Stimulated activated CD8-positive, alpha-beta memory T cell treated with anti-CD3 and anti-CD28 coated beads, Interleukin-2, amount 100 ng/mL, for 48 hours (primary cell): ENCODE results near the gene VPS37D.
A peak's percentile ranks its signal among the peaks of the same experiment; 100 is the strongest.
"Not testable (repeated sequence)": the region's sequence is repeated elsewhere in the genome, so short reads cannot be mapped to it uniquely, and the experiment has no call there.

Experiments used
- DNase-seq, 2 donors: peaks; one replicate each; pipeline ENCODE4 v3.0.0-alpha.2; 2020; ENCODE audit warnings: low read depth in 2 of 2

VPS37D gene

DNA sequence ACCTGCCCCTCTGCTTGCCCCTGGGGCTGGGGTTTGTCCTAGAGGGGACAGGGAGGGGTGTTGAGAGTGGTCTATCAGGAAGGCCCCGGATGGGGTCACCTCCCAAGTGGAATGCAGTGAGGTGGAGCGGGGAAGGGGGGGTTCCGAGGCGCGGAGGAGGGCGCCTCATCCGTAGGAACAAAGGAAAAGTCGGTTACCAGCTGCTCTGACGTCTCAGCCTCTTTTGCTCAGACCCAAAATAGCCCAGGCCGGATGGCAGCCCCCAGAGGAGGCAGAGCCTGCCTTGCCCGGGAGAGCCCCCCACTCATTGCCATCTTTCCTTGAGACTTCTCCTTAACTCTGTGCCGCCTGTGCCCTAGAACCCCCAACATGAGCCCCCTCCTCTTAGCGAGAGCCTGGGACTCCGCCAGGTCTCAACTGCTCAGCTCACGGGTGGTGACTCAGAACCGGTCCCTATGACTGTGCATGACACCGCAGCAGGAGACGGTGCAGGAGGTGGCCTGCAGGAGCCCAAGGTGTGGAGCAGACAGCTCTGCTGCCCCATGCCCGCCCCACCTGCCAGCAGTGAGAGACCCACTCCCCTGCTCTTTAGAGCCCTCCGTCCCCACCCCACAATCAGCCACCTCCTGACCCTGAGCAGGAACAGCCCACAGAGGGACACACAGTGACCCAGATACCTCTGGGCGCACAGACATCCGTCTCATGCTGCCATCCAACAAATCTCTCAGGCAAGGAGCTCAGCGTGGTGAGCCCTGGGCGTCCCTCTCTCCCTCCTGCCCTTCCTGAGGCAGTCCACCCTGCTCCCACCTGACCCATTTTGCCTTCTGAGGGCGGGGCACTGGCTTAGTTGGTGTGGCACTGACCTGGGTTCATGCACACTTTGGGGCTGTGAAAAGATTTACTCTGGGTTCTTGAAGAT is 38.8 kb downstream of the VPS37D start:
- DNase-seq: peak in 1 of 2 donors; percentile 25

DNA sequence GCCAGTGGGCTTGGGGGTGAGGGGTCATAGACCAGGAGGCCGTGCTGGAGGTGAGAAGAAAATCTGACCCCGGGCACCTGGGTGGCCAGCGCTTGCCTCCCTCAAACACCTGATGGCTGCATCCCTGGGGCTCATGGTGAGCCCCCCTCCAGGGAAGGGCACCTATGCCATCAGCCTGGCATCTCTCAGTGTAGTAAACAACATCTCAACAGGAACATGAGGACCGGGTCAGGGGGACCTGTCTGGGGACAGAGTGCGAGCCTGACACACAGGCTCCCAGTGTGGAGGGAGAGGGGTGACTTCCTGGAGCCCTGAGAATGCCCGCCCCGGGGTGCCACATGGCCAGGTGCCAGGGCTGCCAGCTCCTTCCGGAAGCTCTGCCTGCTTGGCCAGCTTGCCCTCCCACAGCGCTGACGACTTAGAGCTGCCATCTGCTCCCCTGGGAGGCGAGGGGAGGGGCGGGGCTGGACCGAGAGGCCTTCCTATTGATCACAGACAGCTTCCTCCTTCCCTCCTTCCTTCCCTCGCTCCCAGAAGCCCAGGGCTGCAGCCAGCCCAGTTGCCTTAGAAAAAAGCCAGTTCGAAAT is 39.5 kb downstream of the VPS37D start:
- no peak for DNase-seq

DNA sequence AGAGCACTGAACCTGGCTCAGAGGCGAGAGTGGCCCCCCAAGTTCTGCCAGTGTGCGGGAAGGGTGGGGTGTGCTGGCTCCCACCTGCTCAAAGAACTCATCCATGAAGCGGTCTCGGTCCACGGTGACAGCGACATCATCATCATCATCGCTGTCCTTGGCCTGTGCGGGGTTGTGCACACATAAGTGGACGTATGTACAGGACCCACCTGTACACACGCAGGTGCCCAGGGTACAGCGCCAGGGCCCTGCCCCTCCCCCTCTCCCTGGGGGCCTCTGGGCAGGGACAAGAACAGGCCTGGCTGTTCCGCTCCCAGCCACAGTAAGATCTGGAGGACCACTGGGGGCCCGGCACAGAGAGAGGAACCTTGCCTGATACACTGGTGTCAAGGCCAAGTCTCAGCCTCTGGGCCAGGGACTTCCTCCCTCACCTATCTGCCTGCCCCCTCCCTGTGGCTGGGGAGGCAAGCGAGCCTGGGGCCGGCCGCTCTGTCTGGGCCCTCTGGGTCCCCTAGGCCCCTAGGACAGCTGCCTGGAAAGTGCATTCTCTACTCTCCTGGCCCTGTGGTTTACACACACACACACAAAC is 41.4 kb downstream of the VPS37D start:
- no peak for DNase-seq

DNA sequence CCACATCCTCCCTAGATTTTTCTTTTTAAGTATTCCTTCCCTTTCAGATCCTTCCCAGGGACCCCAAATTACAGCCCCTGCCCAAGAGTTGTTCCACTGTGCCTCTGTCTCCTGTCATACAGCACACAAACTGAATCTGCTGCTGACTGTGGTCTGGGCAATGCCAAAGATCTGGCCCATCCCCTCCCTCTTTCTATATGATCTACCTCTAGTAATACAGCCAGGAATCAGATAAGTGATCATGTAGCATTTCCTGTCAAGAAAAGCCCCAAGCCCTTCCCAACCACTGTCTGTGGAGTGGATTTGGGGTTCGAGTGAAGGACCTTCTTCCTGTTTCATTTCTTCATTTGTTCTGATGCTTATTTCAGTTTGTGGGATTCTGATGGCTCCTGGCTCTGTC is 45.1 kb downstream of the VPS37D start:
- no peak for DNase-seq

DNA sequence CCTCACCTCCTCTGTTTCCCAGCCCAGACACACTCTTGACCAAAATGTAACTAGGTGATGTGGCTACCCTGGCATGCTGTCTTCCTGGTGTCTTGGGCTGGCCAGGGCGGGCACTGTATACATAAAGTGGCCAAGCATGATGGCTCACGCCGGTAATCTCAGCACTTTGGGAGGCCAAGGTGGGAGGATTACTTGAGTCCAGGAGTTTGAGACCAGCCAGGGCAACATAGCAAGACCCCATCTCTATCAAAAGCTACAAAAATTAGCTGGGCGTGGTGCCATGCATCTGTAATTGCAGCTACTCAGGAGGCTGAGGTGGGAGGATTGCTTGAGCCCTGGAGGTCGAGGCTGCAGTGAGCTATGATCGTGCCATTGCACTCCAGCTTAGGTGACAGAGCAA is 45.7 kb downstream of the VPS37D start:
- DNase-seq: not testable (repeated sequence)

- DNase-seq: peak; percentile 43 to 65
Observed at GRCh38 chr7:73715648-73716317, 48.2 kb downstream of the VPS37D start.

GRCh38 chr7:73716318-73716890 is 48.8 kb downstream of the VPS37D start:
- DNase-seq: no peak

- DNase-seq: no peak
Observed at GRCh38 chr7:73717025-73717807, 49.6 kb downstream of the VPS37D start.

GRCh38 chr7:73717991-73718405 is 50.4 kb downstream of the VPS37D start:
- peak; percentile 69 to 70 for DNase-seq

GRCh38 chr7:73718438-73718881 is 50.8 kb downstream of the VPS37D start:
- DNase-seq: no peak

DNA sequence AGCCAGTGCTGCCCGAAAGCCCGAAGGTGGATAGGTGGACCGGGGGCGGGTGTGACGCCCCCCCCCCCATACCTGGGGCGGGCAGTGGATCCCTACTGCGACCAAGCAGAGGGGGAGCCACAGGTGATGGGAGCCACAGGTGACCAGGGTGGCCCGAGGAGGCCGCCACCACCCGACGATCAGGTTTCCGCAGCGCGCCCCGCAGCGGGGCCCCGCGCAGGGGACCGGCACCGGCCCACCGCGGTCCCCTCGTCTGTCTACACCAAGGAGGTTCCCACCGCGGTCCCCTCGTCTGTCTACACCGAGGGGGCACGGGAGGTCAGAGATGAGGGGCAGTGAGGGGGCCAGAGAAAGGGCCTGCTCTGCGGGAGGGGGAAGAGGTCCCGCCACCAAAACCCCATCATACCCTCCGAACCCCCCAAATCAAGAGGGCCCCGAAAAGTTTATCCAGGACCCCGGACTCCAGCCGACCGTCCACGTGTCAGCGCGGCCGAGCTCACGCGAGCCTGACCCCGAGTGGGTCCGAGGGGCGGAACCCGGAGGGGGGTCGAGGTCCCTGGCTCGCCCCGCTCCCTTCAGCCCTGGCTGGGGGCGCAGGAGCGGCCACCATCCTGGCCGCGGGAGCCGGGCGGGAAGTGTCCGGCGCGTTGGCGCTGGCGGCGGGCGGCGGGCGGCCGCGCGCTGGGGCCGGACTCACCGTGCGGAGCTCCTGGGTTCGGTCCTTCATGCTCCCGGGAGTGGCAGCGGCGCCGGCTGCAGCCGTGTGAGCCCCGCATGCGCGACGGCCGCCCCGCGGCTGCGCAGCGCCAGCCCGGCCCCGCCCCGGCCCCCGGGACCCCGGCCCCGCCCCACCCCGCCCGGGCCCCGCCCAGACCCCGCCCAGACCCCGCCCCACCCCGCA is 51.5 kb downstream of the VPS37D start, which contains the start of gene STX1A:
Gene STX1A (minus strand): TSS at position 765 of the 901 bp plus-strand sequence. CDS start 38 bp downstream, at position 727.
- DNase-seq: peak; percentile 55 to 68

DNA sequence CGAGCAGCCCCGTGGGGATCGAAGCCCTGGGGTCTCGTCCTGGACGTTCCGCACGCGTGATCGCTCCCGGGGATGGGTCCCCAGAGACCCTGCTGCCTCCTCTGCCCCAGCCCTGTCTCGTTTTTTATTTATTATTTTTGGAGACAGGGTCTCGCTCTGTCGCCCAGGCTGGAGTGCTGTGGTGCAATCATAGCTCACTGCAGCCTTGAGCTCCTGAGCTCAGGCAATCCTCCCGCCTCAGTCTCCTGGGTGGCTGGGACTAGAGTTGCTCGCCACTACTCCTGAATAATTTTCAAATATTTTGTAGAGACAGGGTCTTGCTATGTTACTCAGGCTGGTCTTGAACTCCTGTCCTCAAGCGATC is 52.2 kb downstream of the VPS37D start:
- no peak for DNase-seq

GRCh38 chr7:73720443-73720842 is 52.8 kb downstream of the VPS37D start:
- not testable (repeated sequence) for DNase-seq

- DNase-seq: no peak
Observed at GRCh38 chr7:73721377-73721817, 53.8 kb downstream of the VPS37D start.
